Muscle layer of colon (tissue), 2 donors: ENCODE data around the gene FGF14.
"Not testable (repeated sequence)": the region's sequence is repeated elsewhere in the genome, so short reads cannot be mapped to it uniquely, and the experiment has no call there.

ENCODE experiments used
- H3K27ac ChIP-seq: one replicate; pipeline ENCODE4 v1.7.0; 2013; ENCODE audit warnings: low read depth, mild to moderate bottlenecking, low read length, moderate library complexity
- H3K27me3 ChIP-seq, 2 donors: one replicate each; pipeline ENCODE4 v1.7.0; 2013; ENCODE audit warnings: low read length in 2 of 2, mild to moderate bottlenecking in 2 of 2; ENCODE audit not compliant: insufficient read depth in 2 of 2, control insufficient read depth in 1 of 2
- H3K36me3 ChIP-seq: one replicate; pipeline ENCODE4 v1.7.0; 2013; ENCODE audit warnings: mild to moderate bottlenecking, low read length; ENCODE audit not compliant: insufficient read depth
- H3K4me1 ChIP-seq: one replicate; pipeline ENCODE4 v1.7.0; 2013; ENCODE audit warnings: mild to moderate bottlenecking, low read length; ENCODE audit not compliant: insufficient read depth
- H3K4me3 ChIP-seq, 2 donors: one replicate each; pipeline ENCODE4 v1.7.0; 2013; ENCODE audit warnings: low read length in 2 of 2, low read depth in 1 of 2, mild to moderate bottlenecking in 1 of 2, moderate library complexity in 1 of 2
- H3K9ac ChIP-seq: one replicate; pipeline ENCODE4 v1.7.0; 2013; ENCODE audit warnings: low read length
- H3K9me3 ChIP-seq: one replicate; pipeline ENCODE4 v1.7.0; 2013; ENCODE audit warnings: mild to moderate bottlenecking, low read length
- donor health status: abdominal sarcoma.
- donor health status: Adenocarcinoma of cecum.

The FGF14 gene

DNA sequence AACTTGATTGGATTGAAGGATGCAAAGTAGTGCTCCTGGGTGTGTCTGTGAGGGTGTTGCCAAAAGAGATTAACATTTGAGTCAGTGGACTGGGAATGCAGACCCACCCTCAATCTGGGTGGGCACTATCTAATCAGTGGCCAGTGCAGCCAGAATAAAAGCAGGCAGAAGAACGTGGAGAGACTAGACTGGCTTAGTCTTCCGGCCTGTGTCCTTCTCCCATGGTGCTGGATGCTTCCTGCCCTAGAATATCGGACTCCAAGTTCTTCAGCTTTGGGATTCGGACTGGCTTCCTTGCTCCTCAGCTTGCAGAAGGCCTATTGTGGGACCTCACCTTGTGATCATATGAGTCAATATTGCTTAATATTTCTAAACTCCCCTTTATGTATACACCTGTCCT is 564.1 kb downstream of the FGF14 start:
- not testable (repeated sequence) for H3K9ac ChIP-seq, H3K4me3 ChIP-seq, H3K27me3 ChIP-seq, H3K4me1 ChIP-seq, H3K36me3 ChIP-seq, H3K9me3 ChIP-seq, H3K27ac ChIP-seq

DNA sequence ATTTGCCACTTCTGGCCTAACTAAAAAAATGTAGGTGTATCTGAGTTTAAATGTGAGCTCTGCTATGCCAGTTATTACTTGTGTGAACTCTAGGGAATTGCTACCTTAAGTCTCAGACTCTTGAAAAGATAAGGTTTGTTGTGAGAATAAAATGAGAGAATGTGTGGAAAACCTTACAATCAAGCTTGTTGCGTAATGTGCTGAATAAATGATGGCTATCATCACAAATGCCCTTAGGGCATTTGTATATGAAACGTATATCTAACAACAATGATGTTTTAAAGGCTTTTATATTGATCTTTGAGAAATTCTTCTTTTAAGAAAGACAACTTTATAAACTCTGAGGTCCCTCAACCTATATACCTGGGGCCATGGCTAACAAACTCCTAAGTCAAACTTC is 564.6 kb downstream of the FGF14 start:
- H3K4me1 ChIP-seq, result no peaks in the 10 kb centered on the region
- H3K27ac ChIP-seq, result no peak overlapping the region
- H3K9ac ChIP-seq, result no peak overlapping the region
- no peaks in the 10 kb centered on the region for H3K27me3 ChIP-seq
- no peaks in the 10 kb centered on the region for H3K36me3 ChIP-seq
- no peaks in the 10 kb centered on the region for H3K9me3 ChIP-seq
- no peak overlapping the region for H3K4me3 ChIP-seq

DNA sequence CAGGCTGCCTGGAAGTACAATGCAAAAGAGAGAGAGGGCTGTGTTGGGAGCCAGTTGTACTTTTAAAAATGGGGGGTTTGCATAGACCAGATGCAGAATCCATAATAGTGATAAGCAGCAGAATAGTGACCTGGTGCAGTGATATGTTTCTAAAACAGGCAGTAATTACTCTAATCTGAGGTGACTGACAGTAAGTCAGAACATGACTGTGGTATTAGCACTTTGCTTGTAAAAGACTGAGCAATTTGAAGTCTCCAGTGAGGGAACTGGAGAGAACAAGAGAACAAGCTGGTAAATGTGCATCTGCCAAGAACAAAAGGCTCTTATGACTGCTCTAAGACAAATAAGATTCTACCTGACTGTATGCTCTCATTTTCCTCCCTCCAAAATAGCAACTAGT is 565.9 kb downstream of the FGF14 start:
- no peaks in the 10 kb centered on the region for H3K36me3 ChIP-seq
- no peaks in the 10 kb centered on the region for H3K4me1 ChIP-seq
- H3K9ac ChIP-seq, result no peak overlapping the region
- no peak overlapping the region for H3K27ac ChIP-seq
- no peak overlapping the region for H3K4me3 ChIP-seq
- no peaks in the 10 kb centered on the region for H3K27me3 ChIP-seq
- no peaks in the 10 kb centered on the region for H3K9me3 ChIP-seq

DNA sequence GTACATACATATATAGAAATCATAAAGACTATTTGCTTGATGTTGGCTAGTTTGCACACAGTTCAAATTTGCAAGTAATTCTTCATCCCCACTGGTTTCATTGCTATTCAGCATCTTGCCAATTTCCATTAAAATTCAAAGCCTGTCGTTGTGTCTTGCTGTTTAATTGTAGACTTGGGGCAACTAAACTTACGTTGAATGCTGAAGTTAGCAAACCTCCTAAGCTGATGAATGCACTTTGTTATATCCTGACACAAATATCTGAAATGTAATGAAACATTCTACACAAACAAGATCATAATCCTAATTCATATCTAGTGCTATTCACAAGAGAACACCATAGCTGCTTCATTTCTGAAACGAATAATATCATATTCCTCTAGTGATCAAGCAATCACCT is 568.2 kb downstream of the FGF14 start:
- Histone ChIP-seq H3K9ac (no peak overlapping the region), H3K36me3 (no peaks in the 10 kb centered on the region), H3K27ac (no peak overlapping the region), H3K9me3 (no peaks in the 10 kb centered on the region), H3K4me1 (no peaks in the 10 kb centered on the region), H3K27me3 (no peaks in the 10 kb centered on the region), H3K4me3 (no peak overlapping the region)

DNA sequence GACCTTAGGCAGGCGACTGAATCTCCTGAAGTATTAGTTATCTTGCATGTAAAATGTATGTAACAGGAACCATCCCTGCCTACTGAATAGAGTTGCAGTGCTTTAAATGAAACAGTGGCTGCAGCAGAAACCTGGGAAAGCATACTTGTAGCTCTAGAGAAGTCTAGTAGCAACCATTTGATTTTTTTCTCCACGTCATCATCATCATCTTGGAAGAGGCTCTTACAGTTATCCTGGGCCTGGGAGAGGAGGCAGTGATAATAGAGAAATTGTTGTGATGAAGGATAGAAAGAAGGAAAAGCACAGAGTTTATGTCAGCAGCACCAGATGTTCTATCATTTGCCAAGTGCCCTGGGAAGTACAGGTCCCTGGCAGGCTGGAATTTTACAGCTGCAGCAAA is 571.8 kb downstream of the FGF14 start:
- Histone ChIP-seq H3K9ac (no peak overlapping the region), H3K4me1 (no peaks in the 10 kb centered on the region), H3K9me3 (no peaks in the 10 kb centered on the region), H3K27me3 (no peaks in the 10 kb centered on the region), H3K27ac (no peak overlapping the region), H3K36me3 (no peaks in the 10 kb centered on the region), H3K4me3 (no peak overlapping the region)

DNA sequence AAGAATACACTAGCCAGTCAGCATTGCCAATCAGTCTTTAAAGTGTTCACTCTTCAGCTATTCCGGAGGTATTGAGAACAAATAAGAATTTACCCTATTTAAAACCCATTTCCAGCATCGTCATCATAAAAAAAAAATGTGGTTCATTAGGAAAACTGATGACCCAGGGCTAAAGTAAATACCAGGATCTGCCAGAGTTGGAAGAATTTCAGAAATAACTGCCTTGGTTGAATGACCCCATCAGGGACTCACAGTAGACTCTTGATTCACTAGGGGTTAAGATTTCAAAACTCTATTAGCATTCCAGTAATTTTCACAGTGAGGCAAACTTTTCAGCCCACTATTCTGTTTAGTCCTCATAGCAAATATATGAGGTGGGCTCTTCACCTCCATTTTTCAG is 572.4 kb downstream of the FGF14 start:
- H3K4me1 ChIP-seq, result no peaks in the 10 kb centered on the region
- H3K4me3 ChIP-seq, result no peak overlapping the region
- no peaks in the 10 kb centered on the region for H3K27me3 ChIP-seq
- no peak overlapping the region for H3K9ac ChIP-seq
- H3K27ac ChIP-seq, result no peak overlapping the region
- H3K36me3 ChIP-seq, result no peaks in the 10 kb centered on the region
- no peaks in the 10 kb centered on the region for H3K9me3 ChIP-seq

DNA sequence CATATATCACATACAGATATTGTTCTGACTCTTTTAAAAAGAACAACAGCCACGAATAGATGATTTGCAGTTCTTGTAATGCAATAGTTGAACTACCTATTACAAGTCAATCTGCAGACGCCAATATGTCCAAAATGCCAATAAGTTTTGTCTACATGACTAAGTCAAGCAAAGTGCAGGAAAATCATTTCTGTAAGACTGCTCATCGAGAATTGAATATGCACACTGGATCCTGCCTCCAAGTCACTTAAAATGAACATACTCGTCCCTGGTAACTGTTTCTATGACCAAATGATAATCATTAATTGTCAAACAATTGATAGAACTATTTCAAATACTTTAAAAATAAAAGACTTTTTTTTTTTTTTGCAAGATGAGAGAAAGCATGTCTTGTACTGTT is 573.7 kb downstream of the FGF14 start:
- H3K4me3 ChIP-seq, result no peak overlapping the region
- H3K27me3 ChIP-seq, result no peaks in the 10 kb centered on the region
- H3K9me3 ChIP-seq, result no peaks in the 10 kb centered on the region
- H3K27ac ChIP-seq, result no peak overlapping the region
- no peak overlapping the region for H3K9ac ChIP-seq
- H3K4me1 ChIP-seq, result no peaks in the 10 kb centered on the region
- H3K36me3 ChIP-seq, result no peaks in the 10 kb centered on the region

DNA sequence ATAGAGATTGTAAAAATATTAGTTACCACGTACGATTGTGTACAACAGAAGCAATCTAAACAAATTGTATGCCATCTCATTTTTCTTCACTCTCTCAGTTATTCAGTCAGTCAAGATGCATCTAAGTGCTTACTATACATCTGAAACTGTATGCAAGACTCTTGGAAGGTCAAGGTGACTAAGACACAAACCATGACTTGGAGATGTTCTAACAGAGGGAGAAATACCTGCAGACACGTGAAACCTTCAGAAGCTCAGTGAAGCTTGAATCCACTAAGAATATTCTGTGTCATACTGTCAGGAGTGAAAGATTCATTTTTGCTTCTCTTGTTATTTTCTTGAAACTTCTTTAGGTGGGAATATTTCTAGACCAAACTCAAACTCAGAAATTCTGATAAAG is 584.0 kb downstream of the FGF14 start:
- H3K4me1 ChIP-seq, result no peaks in the 10 kb centered on the region
- H3K27ac ChIP-seq, result no peak overlapping the region
- no peaks in the 10 kb centered on the region for H3K27me3 ChIP-seq
- H3K36me3 ChIP-seq, result no peaks in the 10 kb centered on the region
- no peaks in the 10 kb centered on the region for H3K9me3 ChIP-seq
- no peak overlapping the region for H3K9ac ChIP-seq
- H3K4me3 ChIP-seq, result no peak overlapping the region

DNA sequence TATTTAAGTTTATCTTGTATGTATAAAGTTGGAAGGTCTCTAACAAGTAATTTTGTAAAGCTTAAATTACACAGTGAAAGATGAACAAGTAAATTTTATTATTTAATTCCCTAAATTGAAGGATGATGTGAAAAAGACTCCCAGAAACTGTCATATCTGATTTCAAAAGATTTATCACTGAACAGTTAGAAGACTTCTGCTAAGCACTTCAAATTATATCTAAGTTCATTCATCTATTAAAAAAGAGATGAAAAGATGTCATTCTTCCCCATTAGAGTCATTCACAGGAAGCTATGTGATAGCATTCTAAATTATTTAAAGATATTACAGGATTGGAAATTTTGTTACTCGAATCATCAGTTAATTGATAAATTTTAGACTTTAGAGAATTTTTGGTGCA is 590.0 kb downstream of the FGF14 start:
- Histone ChIP-seq H3K9ac (no peak overlapping the region), H3K36me3 (no peaks in the 10 kb centered on the region), H3K27me3 (no peaks in the 10 kb centered on the region), H3K27ac (no peak overlapping the region), H3K4me3 (no peak overlapping the region), H3K9me3 (no peaks in the 10 kb centered on the region), H3K4me1 (no peaks in the 10 kb centered on the region)

DNA sequence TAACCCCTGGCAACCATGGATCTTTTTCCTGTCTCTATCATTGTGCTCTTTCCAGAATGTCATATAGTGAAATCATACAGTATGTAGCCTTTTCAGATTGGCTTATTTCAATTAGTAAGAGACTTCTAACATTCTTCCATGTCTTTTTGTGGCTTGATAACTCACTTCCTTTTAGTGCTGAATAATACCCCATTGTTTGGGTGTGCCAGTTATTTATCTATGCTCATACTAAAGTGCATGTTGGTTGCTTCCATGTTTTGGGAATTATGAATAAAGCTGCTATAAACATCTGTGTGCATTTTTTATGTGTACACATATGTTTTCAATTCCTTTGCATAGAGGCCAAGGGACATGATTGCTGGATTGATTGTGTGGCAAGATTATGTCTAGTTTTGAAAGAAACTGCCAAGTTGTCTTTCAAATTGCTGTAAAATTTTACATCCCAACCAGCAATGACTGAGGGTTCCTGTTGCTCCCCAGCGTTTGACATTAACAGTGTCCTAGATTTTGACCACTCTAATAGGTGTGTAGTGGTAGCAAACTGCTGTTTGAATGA is 590.5 kb downstream of the FGF14 start:
- H3K4me3 ChIP-seq, result no peak overlapping the region

DNA sequence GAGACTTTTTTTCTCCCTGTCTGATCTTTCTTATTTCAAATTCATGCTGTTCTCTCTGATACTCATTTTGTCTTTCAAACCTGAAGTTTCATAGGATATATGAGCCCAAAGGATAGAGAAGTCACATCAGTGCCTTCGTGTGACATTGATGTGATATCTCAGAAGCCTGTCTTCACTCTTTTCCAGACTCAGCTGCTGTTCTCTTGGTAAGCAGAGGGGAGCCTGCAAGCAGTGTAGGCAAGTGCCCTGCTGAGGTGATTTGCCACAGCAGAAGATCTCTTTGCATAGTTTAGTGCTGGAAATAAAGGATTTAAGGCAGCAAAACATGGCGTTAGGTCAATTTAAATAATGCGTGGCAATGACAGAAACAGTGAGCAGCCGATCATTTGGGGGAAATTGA is 602.7 kb downstream of the FGF14 start:
- H3K27me3 ChIP-seq, result no peaks in the 10 kb centered on the region
- H3K27ac ChIP-seq, result no peak overlapping the region
- no peaks in the 10 kb centered on the region for H3K9me3 ChIP-seq
- no peaks in the 10 kb centered on the region for H3K36me3 ChIP-seq
- H3K4me3 ChIP-seq, result no peak overlapping the region
- H3K4me1 ChIP-seq, result no peaks in the 10 kb centered on the region
- no peak overlapping the region for H3K9ac ChIP-seq

More for the DNA sequence above, 590.5 kb downstream of the FGF14 start:
- Histone ChIP-seq H3K9ac (no peak overlapping the region), H3K36me3 (no peaks in the 10 kb centered on the region), H3K4me1 (no peaks in the 10 kb centered on the region), H3K27ac (no peak overlapping the region), H3K9me3 (no peaks in the 10 kb centered on the region), H3K27me3 (no peaks in the 10 kb centered on the region)

DNA sequence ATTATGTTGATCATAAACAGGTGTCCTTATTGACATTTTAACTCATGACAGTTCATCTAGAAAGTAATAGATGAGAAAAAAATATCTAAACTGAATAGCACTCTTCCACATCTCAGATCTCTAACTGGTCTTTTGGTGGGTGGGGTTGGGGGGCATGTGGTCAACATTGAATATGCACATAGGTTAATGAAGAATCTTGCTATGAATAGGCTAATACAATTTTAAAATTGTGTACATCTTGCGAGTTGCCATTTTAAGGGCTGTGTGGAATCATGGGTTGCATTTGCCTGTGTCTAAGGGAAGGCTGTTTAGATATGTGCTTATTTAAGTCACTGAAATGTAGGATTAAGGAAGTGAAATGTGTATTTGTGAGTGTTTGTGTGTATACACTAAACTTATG is 603.4 kb downstream of the FGF14 start:
- Histone ChIP-seq H3K9ac (no peak overlapping the region), H3K9me3 (no peaks in the 10 kb centered on the region), H3K4me1 (no peaks in the 10 kb centered on the region), H3K4me3 (no peak overlapping the region), H3K36me3 (no peaks in the 10 kb centered on the region), H3K27ac (no peak overlapping the region), H3K27me3 (no peaks in the 10 kb centered on the region)
